SU-DHL-6 (cell line): ENCODE results near the gene GSK3A.
A peak's percentile ranks its signal among the peaks of the same experiment; 100 is the strongest.

ENCODE experiments used
- H2AFZ ChIP-seq: fragments of 200-600 bp; sonication (generic); 2 replicates; pipeline ENCODE4 v1.6.1; 2014; ENCODE audit warnings: low read depth, mild to moderate bottlenecking, moderate library complexity, mixed read lengths, antibody characterized with exemption, low read length; ENCODE audit not compliant: severe bottlenecking
- H3F3A ChIP-seq: fragments of 200-600 bp; shearing (Covaris generic); 2 replicates; pipeline ENCODE4 v1.6.0; 2016; ENCODE audit warnings: antibody characterized with exemption, mild to moderate bottlenecking; ENCODE audit not compliant: insufficient read depth
- H3K27ac ChIP-seq: fragments of 200-600 bp; sonication (generic); 2 replicates; pipeline ENCODE4 v1.5.1; 2016; ENCODE audit warnings: low read depth, mild to moderate bottlenecking, low read length, moderate library complexity, mixed read lengths
- H3K27me3 ChIP-seq: fragments of 200-600 bp; sonication (generic), shearing (Covaris generic); 2 replicates; pipeline ENCODE4 v1.6.0; 2014; ENCODE audit warnings: mild to moderate bottlenecking, low read length
- H3K36me3 ChIP-seq: fragments of 200-600 bp; sonication (generic); 2 replicates; pipeline ENCODE4 v1.6.1; 2014; ENCODE audit warnings: mild to moderate bottlenecking, low read length, mixed read lengths
- H3K4me2 ChIP-seq: fragments of 300-600, 200-600 bp; shearing (Covaris generic), sonication (generic); 2 replicates; pipeline ENCODE4 v1.6.0; 2014; ENCODE audit warnings: low read length, low read depth, mild to moderate bottlenecking; ENCODE audit not compliant: poor library complexity, severe bottlenecking
- H3K4me3 ChIP-seq: fragments of 200-600 bp; sonication (generic); 2 replicates; pipeline ENCODE4 v1.5.1; 2014; ENCODE audit warnings: antibody characterized with exemption, low read length, mild to moderate bottlenecking, mixed read lengths; ENCODE audit not compliant: insufficient read depth, poor library complexity, severe bottlenecking
- H3K79me2 ChIP-seq: fragments of 200-600 bp; sonication (generic); 2 replicates; pipeline ENCODE4 v1.6.1; 2014; ENCODE audit warnings: mild to moderate bottlenecking, low read length, moderate library complexity; ENCODE audit not compliant: insufficient read depth
- H3K9ac ChIP-seq: fragments of 200-600 bp; sonication (generic); 2 replicates; pipeline ENCODE4 v1.7.0; 2014; ENCODE audit warnings: mild to moderate bottlenecking, low read length
- H3K9me2 ChIP-seq: fragments of 200-600 bp; sonication (generic); replicated peaks from 2 replicates; pipeline ENCODE4 v1.6.1; 2014; ENCODE audit warnings: low read length; ENCODE audit not compliant: insufficient read depth
- H3K9me3 ChIP-seq: fragments of 200-600 bp; sonication (generic); 2 replicates; pipeline ENCODE4 v1.6.1; 2014; ENCODE audit warnings: low read length, mixed read lengths; ENCODE audit not compliant: insufficient read depth
- H4K20me1 ChIP-seq: fragments of 200-600 bp; sonication (generic); 2 replicates; pipeline ENCODE4 v1.6.1; 2014; ENCODE audit warnings: low read depth, mild to moderate bottlenecking, antibody characterized with exemption, low read length, moderate library complexity, mixed read lengths
- CTCF ChIP-seq: fragments of 200-600 bp; sonication (generic); IDR thresholded peaks from one replicate; pipeline ENCODE4 v1.5.1; 2017; ENCODE audit warnings: antibody characterized with exemption, mild to moderate bottlenecking, low read length, moderate library complexity; ENCODE audit not compliant: insufficient read depth, poor library complexity, severe bottlenecking
- EZH2phosphoT487 ChIP-seq: fragments of 200-600 bp; sonication (generic), shearing (Covaris generic); conservative IDR thresholded peaks from 2 replicates; pipeline ENCODE4 v1.6.1; 2018; ENCODE audit warnings: mild to moderate bottlenecking, antibody characterized with exemption, low read length, moderate library complexity, mixed read lengths

The GSK3A gene

GRCh38 chr19:42204664-42205063, 37.7 kb downstream of the GSK3A start:
- H3K4me2 ChIP-seq: no peak overlapping the region
- H3K27me3 ChIP-seq: no peaks in the 10 kb centered on the region
- H3F3A ChIP-seq: 0 out of 2 replicates have a peak, but pooled peaks cover 4% of the 10 kb centered on the region
- no peak overlapping the region for H2AFZ ChIP-seq
- no peaks in the 10 kb centered on the region for H4K20me1 ChIP-seq
- H3K36me3 ChIP-seq: no peaks in the 10 kb centered on the region; the same call in 1 of the 2 replicates
- H3K9me3 ChIP-seq: no peaks in the 10 kb centered on the region
- no peak overlapping the region for H3K27ac ChIP-seq
- no peak overlapping the region for H3K4me3 ChIP-seq
- no peak overlapping the region for H3K9ac ChIP-seq
- no peaks in the 10 kb centered on the region for H3K9me2 ChIP-seq
- TF ChIP-seq CTCF (no peak), EZH2phosphoT487 (no peak)
- no peaks in the 10 kb centered on the region for H3K79me2 ChIP-seq

GRCh38 chr19:42203700-42204099, 38.7 kb downstream of the GSK3A start:
- Histone ChIP-seq H3F3A (0 out of 2 replicates have a peak, but pooled peaks cover 4% of the 10 kb centered on the region), H4K20me1 (no peaks in the 10 kb centered on the region), H3K27me3 (no peaks in the 10 kb centered on the region), H3K36me3 (no peaks in the 10 kb centered on the region; the same call in 1 of the 2 replicates), H3K9me2 (no peaks in the 10 kb centered on the region), H3K9me3 (no peaks in the 10 kb centered on the region), H2AFZ (no peak overlapping the region), H3K4me2 (no peak overlapping the region), H3K79me2 (no peaks in the 10 kb centered on the region), H3K9ac (no peak overlapping the region), H3K4me3 (no peak overlapping the region), H3K27ac (no peak overlapping the region)
- TF ChIP-seq EZH2phosphoT487 (no peak), CTCF (no peak)

- no peaks in the 10 kb centered on the region for H3K9me3 ChIP-seq
- H3K9ac ChIP-seq: 0 out of 2 replicates have a peak overlapping the region, but pooled peaks have one; percentile 9
- peak overlapping the region; percentile 87 for H3K27ac ChIP-seq
- 0 out of 2 replicates have a peak, but pooled peaks cover 4% of the 10 kb centered on the region for H3F3A ChIP-seq
- peak overlapping the region; percentile 19 for H3K4me2 ChIP-seq
- no peaks in the 10 kb centered on the region for H3K27me3 ChIP-seq
- no peak overlapping the region for H2AFZ ChIP-seq
- no peak overlapping the region for H3K4me3 ChIP-seq
- H3K79me2 ChIP-seq: no peaks in the 10 kb centered on the region
- TF ChIP-seq CTCF: no peak
- no peak for TF ChIP-seq EZH2phosphoT487
- no peaks in the 10 kb centered on the region for H4K20me1 ChIP-seq
- no peaks in the 10 kb centered on the region; the same call in 1 of the 2 replicates for H3K36me3 ChIP-seq
- H3K9me2 ChIP-seq: no peaks in the 10 kb centered on the region
Observed at GRCh38 chr19:42202290-42202880, 40.0 kb downstream of the GSK3A start.
